AG04450 (cell line): ENCODE results near the gene C1QTNF4. TPM values are rescaled to one million over a fixed set of nuclear protein-coding genes. Genes with fewer than 3 reads are reported as not detected.
A peak's percentile ranks its signal among the peaks of the same experiment; 100 is the strongest.
"Not testable (repeated sequence)": the region's sequence is repeated elsewhere in the genome, so short reads cannot be mapped to it uniquely, and the experiment has no call there.

Experiments used
- CTCF ChIA-PET: fragments of 300-600, 350-600 bp; formaldehyde crosslinking; extraction: SDS; loops from one replicate; lab custom pipeline; 2022; ENCODE audit warnings: antibody characterized with exemption, inconsistent platforms; lab: Charles Lee
- POLR2A ChIA-PET: fragments of 350-600 bp; formaldehyde crosslinking; extraction: SDS; loops from one replicate; lab custom pipeline; 2021; ENCODE audit warnings: antibody characterized with exemption, inconsistent platforms; lab: Yijun Ruan, JAX
- DNase-seq: peaks from one replicate; pipeline ENCODE4 v3.0.0-alpha.2; 2011; ENCODE audit warnings: low read depth, low spot score
- H3K27ac ChIP-seq: one replicate; pipeline ENCODE4 v1.5.1; 2012; ENCODE audit warnings: low read depth, low read length, control low read depth
- H3K27me3 ChIP-seq: one replicate; pipeline ENCODE4 v1.6.0; 2012; ENCODE audit warnings: low read length; ENCODE audit not compliant: control insufficient read depth, insufficient read depth
- H3K4me3 ChIP-seq: 2 replicates; pipeline ENCODE4 v1.5.1; 2011; ENCODE audit warnings: mild to moderate bottlenecking, low read depth, low read length, control low read depth
- H3K9me3 ChIP-seq: 2 replicates; pipeline ENCODE4 v1.5.1; 2012; ENCODE audit warnings: low read length; ENCODE audit not compliant: control insufficient read depth, insufficient read depth
- CTCF ChIP-seq: IDR thresholded peaks from 2 replicates; pipeline ENCODE4 v1.5.1; 2011; ENCODE audit warnings: low read depth, low read length, control low read depth, inconsistent platforms
- polyA plus RNA-seq: library from polyadenylated mRNA; depleted of rRNA; stranded (reverse); fragments of >200 nt; gene quantifications from 2 replicates; pipeline ENCODE4 v1.2.3, GENCODE V29; 2011; rRNA removed
- small RNA-seq: library from RNA; depleted of rRNA; stranded (forward); fragments of <200 nt; gene quantifications from one replicate; pipeline ENCODE3, GENCODE V24; 2012; ENCODE audit warnings: low read depth; ENCODE audit not compliant: insufficient read length

C1QTNF4 gene
- polyA plus RNA-seq, 1 experiment: 0.14 TPM

GRCh38 chr11:47550288-47551047 is 43.7 kb downstream of the C1QTNF4 start:
- no peak for DNase-seq
- POLR2A ChIA-PET: interaction anchor here (0.6 to 1.9 kb wide), 3 partner anchors 8 to 141 kb away, joined by 4 to 19 read pairs (median 5); no protein-coding TSS in a partner anchor
- H3K4me3 ChIP-seq: no peak overlapping the region
- H3K27ac ChIP-seq: no peak overlapping the region
- CTCF ChIA-PET: interaction anchor here (0.7 to 1.3 kb wide), 2 partner anchors 10 to 12 kb away, joined by 3 to 5 read pairs; no protein-coding TSS in a partner anchor
- TF ChIP-seq CTCF: no peak
- peaks cover 3% of the 10 kb centered on the region; the same call in 1 of the 2 replicates for H3K9me3 ChIP-seq
- H3K27me3 ChIP-seq: no peaks in the 10 kb centered on the region

GRCh38 chr11:47546274-47546673 is 47.9 kb downstream of the C1QTNF4 start:
- H3K27me3 ChIP-seq, H3K27ac ChIP-seq, DNase-seq, H3K9me3 ChIP-seq, H3K4me3 ChIP-seq: not testable (repeated sequence)
- ChIA-PET POLR2A (interaction anchor here (0.6 to 0.7 kb wide), 2 partner anchors 70 to 102 kb away, joined by 5 to 10 read pairs; no protein-coding TSS in a partner anchor), CTCF (interaction anchor here (0.6 kb wide), 1 partner anchor 92 kb away, joined by 3 read pairs; no protein-coding TSS in a partner anchor)

- ChIA-PET POLR2A (no interaction called here), CTCF (no interaction called here)
- TF ChIP-seq CTCF: no peak
- no peak for DNase-seq
- Histone ChIP-seq H3K27me3 (no peaks in the 10 kb centered on the region), H3K4me3 (no peak overlapping the region), H3K9me3 (no peaks in the 10 kb centered on the region), H3K27ac (no peak overlapping the region)
Measured at GRCh38 chr11:47545298-47545697, 48.9 kb downstream of the C1QTNF4 start.

- no peak overlapping the region for H3K4me3 ChIP-seq
- ChIA-PET POLR2A (no interaction called here), CTCF (interaction anchor here (1.8 to 2.3 kb wide), 2 partner anchors 10 to 12 kb away, joined by 5 to 11 read pairs; no protein-coding TSS in a partner anchor)
- H3K9me3 ChIP-seq: no peaks in the 10 kb centered on the region
- no peak for DNase-seq
- TF ChIP-seq CTCF: no peak
- peak overlapping the region; percentile 21 for H3K27ac ChIP-seq
- no peaks in the 10 kb centered on the region for H3K27me3 ChIP-seq
Measured at GRCh38 chr11:47541070-47541469, 53.1 kb downstream of the C1QTNF4 start.

- CTCF ChIA-PET: interaction anchor here (1.8 to 2.3 kb wide), 2 partner anchors 12 to 14 kb away, joined by 5 to 11 read pairs; no protein-coding TSS in a partner anchor
- Histone ChIP-seq H3K9me3 (no peaks in the 10 kb centered on the region), H3K27me3 (no peaks in the 10 kb centered on the region), H3K27ac (no peak overlapping the region), H3K4me3 (no peak overlapping the region)
- no peak for DNase-seq
- POLR2A ChIA-PET: no interaction called here
- TF ChIP-seq CTCF: no peak
Measured at GRCh38 chr11:47539681-47540039, 54.6 kb downstream of the C1QTNF4 start.

Small RNA genes lying within 50 kb of the gene (small RNA-seq; reads per million reads assigned to genes)
- not detected for gene RN7SL652P
- not detected for gene RNU5E-10P

Other genes starting within 250 kb of the C1QTNF4 start
- gene MYBPC3, start 241.7 kb downstream of the C1QTNF4 start, polyA plus RNA-seq: not detected in 2 replicates
- not detected in 2 replicates for gene SPI1, start 215.9 kb downstream of the C1QTNF4 start, polyA plus RNA-seq
- 54.4 and 65.9 TPM in 2 replicates for gene SLC39A13, start 185.8 kb downstream of the C1QTNF4 start, polyA plus RNA-seq
- gene PSMC3, start 168.0 kb downstream of the C1QTNF4 start, polyA plus RNA-seq: 211 and 290 TPM in 2 replicates
- 0.09 TPM in 1 of 2 replicates, not detected in the other for gene RAPSN, start 145.3 kb downstream of the C1QTNF4 start, polyA plus RNA-seq
- 87.2 and 87.5 TPM in 2 replicates for gene CELF1, start 41.3 kb downstream of the C1QTNF4 start, polyA plus RNA-seq
- 39.2 and 39.5 TPM in 2 replicates for gene PTPMT1, start 28.8 kb downstream of the C1QTNF4 start, polyA plus RNA-seq
- gene KBTBD4, start 15.4 kb downstream of the C1QTNF4 start, polyA plus RNA-seq: 19.5 and 20.0 TPM in 2 replicates
- gene NDUFS3, start 15.3 kb downstream of the C1QTNF4 start, polyA plus RNA-seq: 103 and 106 TPM in 2 replicates
- not detected in 2 replicates for gene FAM180B, start 7.7 kb downstream of the C1QTNF4 start, polyA plus RNA-seq
- gene MTCH2, start 48.1 kb upstream of the C1QTNF4 start, polyA plus RNA-seq: 175 and 194 TPM in 2 replicates
- 2.0 and 2.2 TPM in 2 replicates for gene AGBL2, start 121.0 kb upstream of the C1QTNF4 start, polyA plus RNA-seq
- gene FNBP4, start 172.9 kb upstream of the C1QTNF4 start, polyA plus RNA-seq: 60.6 and 74.2 TPM in 2 replicates